ENCODE data around the gene LARGE1. TPM values are rescaled to one million over a fixed set of nuclear protein-coding genes. Genes with fewer than 3 reads are reported as not detected.

LARGE1 gene
- total and polyA plus RNA-seq, 5 donors from 2014 or later = not detected

DNA sequence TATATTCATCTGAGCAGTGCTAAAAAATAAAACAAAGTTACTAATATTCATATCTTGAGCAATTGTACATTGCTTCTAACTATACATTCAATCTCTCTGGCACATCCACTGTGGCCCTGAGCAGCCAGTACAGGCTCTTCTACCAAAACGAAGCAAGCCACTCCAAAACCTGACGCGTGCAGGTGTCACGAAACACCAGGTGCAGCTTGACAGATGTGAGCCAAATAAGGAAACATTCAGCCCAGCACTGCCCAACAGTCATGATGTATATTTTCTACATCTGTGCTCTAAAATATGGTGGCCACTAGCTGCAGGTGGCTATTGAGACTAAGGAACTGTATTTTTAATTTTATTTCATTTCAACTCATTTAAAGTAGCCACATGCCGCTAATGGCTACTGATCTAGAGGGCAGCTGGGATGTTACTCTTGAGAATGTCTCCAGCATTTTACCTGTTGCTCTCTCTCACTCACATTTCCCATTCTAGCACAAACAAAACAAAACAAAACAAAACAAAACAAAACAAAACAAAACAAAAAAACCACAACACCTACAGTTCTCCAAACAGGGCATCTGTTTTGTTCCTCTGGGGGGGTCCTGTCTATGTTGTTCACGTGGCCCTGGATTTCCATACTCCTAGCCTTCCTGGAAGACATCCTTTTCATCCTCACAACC lies 77.7 kb downstream of the LARGE1 start:
- Mint-ChIP-seq H3K27me3 (no peaks in the 10 kb centered on the region), H3K27ac (no peak overlapping the region), H3K4me3 (peak overlapping the region in 1 of 4 donors; percentile 43), H3K9me3 (peaks cover 0 to 8% (median 5%) of the 10 kb centered on the region in 7 donors), H3K36me3 (no peaks in the 10 kb centered on the region), H3K4me1 (no peaks in the 10 kb centered on the region)
- DNase-seq (no peak), ATAC-seq (ENCODE audit: low read depth in 2 of 2) (no peak)
- H3K9me3 ChIP-seq (ENCODE audit: control insufficient read depth in 2 of 2, low read length in 2 of 2) = no peaks in the 10 kb centered on the region
- no peaks in the 10 kb centered on the region for H3K27me3 ChIP-seq (ENCODE audit: control insufficient read depth, insufficient read depth, low read length)
- no peaks in the 10 kb centered on the region for H3K36me3 ChIP-seq (ENCODE audit: control insufficient read depth, insufficient read depth, low read length)
- H3K4me1 ChIP-seq (ENCODE audit: control insufficient read depth, insufficient read depth, low read length, poor library complexity, severe bottlenecking) = no peaks in the 10 kb centered on the region
- no peak overlapping the region for H3K27ac ChIP-seq (ENCODE audit: insufficient read depth, low read length, poor library complexity, severe bottlenecking)
- H3K4me3 ChIP-seq (ENCODE audit: low read depth, low read length) = no peak overlapping the region

DNA sequence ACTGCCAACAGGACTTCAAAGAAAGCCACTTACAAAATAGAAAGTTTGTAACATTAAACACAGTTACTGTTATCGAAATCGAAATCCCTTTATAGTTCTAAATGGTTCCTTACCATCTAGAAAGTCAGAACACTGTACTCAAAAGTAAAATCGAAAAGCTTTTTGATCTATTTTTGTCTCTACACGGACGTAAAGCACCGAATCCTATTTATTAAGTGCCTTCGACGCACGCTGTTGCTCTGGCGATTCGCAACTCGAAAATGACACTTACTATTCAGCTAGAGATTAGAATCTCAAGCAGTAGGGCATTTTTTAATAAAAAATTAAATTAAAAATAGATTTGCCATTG lies 78.3 kb downstream of the LARGE1 start:
- H3K4me1 ChIP-seq (ENCODE audit: control insufficient read depth, insufficient read depth, low read length, poor library complexity, severe bottlenecking) = no peaks in the 10 kb centered on the region
- no peak overlapping the region for H3K27ac ChIP-seq (ENCODE audit: insufficient read depth, low read length, poor library complexity, severe bottlenecking)
- peaks cover 0 to 8% (median 3%) of the 10 kb centered on the region in 7 donors for H3K9me3 Mint-ChIP-seq
- no peaks in the 10 kb centered on the region for H3K36me3 Mint-ChIP-seq
- H3K27ac Mint-ChIP-seq = no peak overlapping the region
- H3K36me3 ChIP-seq (ENCODE audit: control insufficient read depth, insufficient read depth, low read length) = no peaks in the 10 kb centered on the region
- H3K9me3 ChIP-seq (ENCODE audit: control insufficient read depth in 2 of 2, low read length in 2 of 2) = no peaks in the 10 kb centered on the region
- no peak for ATAC-seq (ENCODE audit: low read depth in 2 of 2)
- no peak overlapping the region for H3K4me3 Mint-ChIP-seq
- H3K27me3 Mint-ChIP-seq = no peaks in the 10 kb centered on the region
- no peaks in the 10 kb centered on the region for H3K4me1 Mint-ChIP-seq
- DNase-seq = no peak
- H3K27me3 ChIP-seq (ENCODE audit: control insufficient read depth, insufficient read depth, low read length) = no peaks in the 10 kb centered on the region
- H3K4me3 ChIP-seq (ENCODE audit: low read depth, low read length) = no peak overlapping the region

DNA sequence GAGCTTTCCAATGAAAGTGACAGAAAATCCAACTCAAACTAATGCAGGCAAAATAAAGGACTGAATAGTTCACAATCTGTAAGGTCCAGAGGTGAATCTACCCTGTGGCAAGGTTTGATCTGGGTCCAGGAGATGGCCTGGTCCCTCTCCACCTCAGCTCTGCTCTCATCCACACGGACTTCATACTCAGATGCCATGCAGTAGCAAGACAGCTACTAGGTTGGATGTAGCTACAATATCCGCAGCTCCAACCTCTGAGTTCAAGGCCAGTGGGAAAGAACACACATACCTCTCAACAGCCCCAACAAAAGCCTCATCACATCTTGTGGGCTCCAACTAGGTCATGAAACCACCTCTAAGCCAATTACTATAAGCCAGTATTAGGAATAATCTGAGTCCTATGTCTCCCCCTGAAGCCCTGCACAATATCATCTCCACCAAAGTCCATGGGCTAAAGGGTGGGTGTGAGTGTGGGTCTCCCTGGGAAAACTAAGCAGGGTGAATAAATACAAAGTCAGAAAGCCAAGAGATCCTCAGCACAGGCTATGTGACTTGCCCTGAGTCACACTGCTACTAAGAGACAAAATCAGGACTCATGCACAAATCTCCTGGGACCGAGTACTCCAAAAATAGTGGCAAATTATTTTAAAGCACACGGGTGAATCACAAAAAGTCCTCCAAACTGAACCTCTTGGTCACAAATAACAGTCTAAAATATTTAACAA lies 78.8 kb downstream of the LARGE1 start:
- no peak overlapping the region for H3K27ac Mint-ChIP-seq
- H3K27me3 Mint-ChIP-seq = no peaks in the 10 kb centered on the region
- H3K9me3 ChIP-seq (ENCODE audit: control insufficient read depth in 2 of 2, low read length in 2 of 2) = no peaks in the 10 kb centered on the region
- H3K4me1 Mint-ChIP-seq = no peaks in the 10 kb centered on the region
- no peak overlapping the region for H3K4me3 ChIP-seq (ENCODE audit: low read depth, low read length)
- DNase-seq (no peak), ATAC-seq (ENCODE audit: low read depth in 2 of 2) (no peak)
- H3K4me1 ChIP-seq (ENCODE audit: control insufficient read depth, insufficient read depth, low read length, poor library complexity, severe bottlenecking) = no peaks in the 10 kb centered on the region
- no peak overlapping the region for H3K4me3 Mint-ChIP-seq
- H3K27me3 ChIP-seq (ENCODE audit: control insufficient read depth, insufficient read depth, low read length) = no peaks in the 10 kb centered on the region
- H3K36me3 Mint-ChIP-seq = no peaks in the 10 kb centered on the region
- H3K27ac ChIP-seq (ENCODE audit: insufficient read depth, low read length, poor library complexity, severe bottlenecking) = no peak overlapping the region
- H3K36me3 ChIP-seq (ENCODE audit: control insufficient read depth, insufficient read depth, low read length) = no peaks in the 10 kb centered on the region
- peaks cover 0 to 8% (median 2%) of the 10 kb centered on the region in 7 donors for H3K9me3 Mint-ChIP-seq

DNA sequence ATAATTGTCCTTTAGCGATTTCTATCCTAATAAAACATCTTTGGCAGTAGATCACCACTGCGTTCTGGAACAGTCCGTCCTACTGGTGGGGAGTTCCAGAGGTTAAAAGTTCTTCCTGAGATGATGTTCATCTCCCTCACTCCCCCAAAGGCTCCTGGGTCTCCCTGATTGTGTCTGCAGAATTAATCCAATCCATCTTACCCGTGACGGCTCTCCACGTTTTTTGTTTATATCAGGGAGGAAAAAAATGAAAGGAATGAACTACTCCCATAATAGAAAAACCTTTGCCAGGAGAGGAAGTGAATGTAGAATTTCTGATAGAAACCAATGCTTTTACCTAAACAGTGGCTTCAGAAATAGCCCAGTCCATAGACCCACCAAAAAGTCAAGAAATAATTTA lies 81.6 kb downstream of the LARGE1 start:
- Mint-ChIP-seq H3K4me1 (no peaks in the 10 kb centered on the region), H3K36me3 (no peaks in the 10 kb centered on the region), H3K9me3 (peaks cover 0 to 6% (median 0%) of the 10 kb centered on the region in 7 donors), H3K27me3 (no peaks in the 10 kb centered on the region), H3K27ac (peak overlapping the region in 1 of 3 donors; percentile 45), H3K4me3 (no peak overlapping the region)
- Histone ChIP-seq H3K27ac (ENCODE audit: insufficient read depth, low read length, poor library complexity, severe bottlenecking) (no peak overlapping the region), H3K9me3 (ENCODE audit: control insufficient read depth in 2 of 2, low read length in 2 of 2) (no peaks in the 10 kb centered on the region), H3K4me1 (ENCODE audit: control insufficient read depth, insufficient read depth, low read length, poor library complexity, severe bottlenecking) (no peaks in the 10 kb centered on the region), H3K36me3 (ENCODE audit: control insufficient read depth, insufficient read depth, low read length) (no peaks in the 10 kb centered on the region), H3K27me3 (ENCODE audit: control insufficient read depth, insufficient read depth, low read length) (no peaks in the 10 kb centered on the region), H3K4me3 (ENCODE audit: low read depth, low read length) (no peak overlapping the region)
- ATAC-seq (ENCODE audit: low read depth in 2 of 2) (no peak), DNase-seq (no peak)

DNA sequence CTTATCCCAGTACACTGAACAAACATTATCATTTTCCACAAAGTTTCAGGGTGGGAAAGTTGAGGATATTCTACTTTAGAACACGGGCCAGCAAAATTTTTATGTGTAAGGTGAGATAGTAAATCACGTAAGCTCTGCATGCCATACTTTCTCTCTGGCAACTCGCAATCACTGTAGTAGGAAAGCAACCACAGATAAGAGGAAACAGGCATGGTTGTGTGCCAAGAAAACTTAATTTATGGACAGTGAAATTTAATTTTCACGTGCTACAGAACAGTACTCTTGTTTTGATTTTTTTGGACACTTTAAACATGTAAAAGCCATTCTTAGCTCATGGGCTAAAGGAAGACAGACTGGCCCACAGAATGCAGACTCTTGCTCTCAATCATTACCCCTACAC lies 82.5 kb downstream of the LARGE1 start:
- no peaks in the 10 kb centered on the region for H3K27me3 Mint-ChIP-seq
- ATAC-seq (ENCODE audit: low read depth in 2 of 2) = no peak
- no peaks in the 10 kb centered on the region for H3K4me1 ChIP-seq (ENCODE audit: control insufficient read depth, insufficient read depth, low read length, poor library complexity, severe bottlenecking)
- H3K4me3 ChIP-seq (ENCODE audit: low read depth, low read length) = no peak overlapping the region
- no peaks in the 10 kb centered on the region for H3K27me3 ChIP-seq (ENCODE audit: control insufficient read depth, insufficient read depth, low read length)
- H3K27ac Mint-ChIP-seq = no peak overlapping the region
- no peaks in the 10 kb centered on the region for H3K36me3 ChIP-seq (ENCODE audit: control insufficient read depth, insufficient read depth, low read length)
- no peaks in the 10 kb centered on the region for H3K4me1 Mint-ChIP-seq
- peaks cover 0 to 3% (median 0%) of the 10 kb centered on the region in 7 donors for H3K9me3 Mint-ChIP-seq
- no peaks in the 10 kb centered on the region for H3K9me3 ChIP-seq (ENCODE audit: control insufficient read depth in 2 of 2, low read length in 2 of 2)
- no peaks in the 10 kb centered on the region for H3K36me3 Mint-ChIP-seq
- no peak for DNase-seq
- H3K4me3 Mint-ChIP-seq = no peak overlapping the region
- H3K27ac ChIP-seq (ENCODE audit: insufficient read depth, low read length, poor library complexity, severe bottlenecking) = no peak overlapping the region

DNA sequence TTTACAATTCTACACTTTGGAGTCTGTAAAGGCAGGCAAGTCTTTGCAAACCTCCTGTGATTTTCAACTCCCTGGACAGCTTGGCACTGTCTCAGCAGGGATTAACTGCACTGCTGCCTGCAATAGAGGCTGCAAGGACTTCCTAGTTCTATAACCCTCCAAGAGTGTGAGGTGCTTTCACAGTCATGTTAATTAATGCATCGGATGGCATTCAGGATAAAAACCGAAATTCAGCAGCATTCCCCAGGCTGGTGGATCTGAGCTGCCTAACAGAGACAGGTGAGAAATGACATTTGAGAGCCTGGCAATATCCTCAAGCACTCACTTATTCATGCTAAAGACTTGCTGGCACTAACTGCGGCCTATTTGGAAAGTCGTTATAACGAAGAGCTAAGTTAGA lies 85.0 kb downstream of the LARGE1 start:
- Histone ChIP-seq H3K4me1 (ENCODE audit: control insufficient read depth, insufficient read depth, low read length, poor library complexity, severe bottlenecking) (no peaks in the 10 kb centered on the region), H3K9me3 (ENCODE audit: control insufficient read depth in 2 of 2, low read length in 2 of 2) (no peaks in the 10 kb centered on the region), H3K27ac (ENCODE audit: insufficient read depth, low read length, poor library complexity, severe bottlenecking) (no peak overlapping the region), H3K36me3 (ENCODE audit: control insufficient read depth, insufficient read depth, low read length) (no peaks in the 10 kb centered on the region), H3K27me3 (ENCODE audit: control insufficient read depth, insufficient read depth, low read length) (no peaks in the 10 kb centered on the region), H3K4me3 (ENCODE audit: low read depth, low read length) (no peak overlapping the region)
- Mint-ChIP-seq H3K9me3 (peaks cover 0 to 3% (median 0%) of the 10 kb centered on the region in 7 donors), H3K4me1 (no peaks in the 10 kb centered on the region), H3K36me3 (no peaks in the 10 kb centered on the region), H3K4me3 (no peak overlapping the region), H3K27me3 (no peaks in the 10 kb centered on the region), H3K27ac (no peak overlapping the region)
- DNase-seq (no peak), ATAC-seq (ENCODE audit: low read depth in 2 of 2) (no peak)

DNA sequence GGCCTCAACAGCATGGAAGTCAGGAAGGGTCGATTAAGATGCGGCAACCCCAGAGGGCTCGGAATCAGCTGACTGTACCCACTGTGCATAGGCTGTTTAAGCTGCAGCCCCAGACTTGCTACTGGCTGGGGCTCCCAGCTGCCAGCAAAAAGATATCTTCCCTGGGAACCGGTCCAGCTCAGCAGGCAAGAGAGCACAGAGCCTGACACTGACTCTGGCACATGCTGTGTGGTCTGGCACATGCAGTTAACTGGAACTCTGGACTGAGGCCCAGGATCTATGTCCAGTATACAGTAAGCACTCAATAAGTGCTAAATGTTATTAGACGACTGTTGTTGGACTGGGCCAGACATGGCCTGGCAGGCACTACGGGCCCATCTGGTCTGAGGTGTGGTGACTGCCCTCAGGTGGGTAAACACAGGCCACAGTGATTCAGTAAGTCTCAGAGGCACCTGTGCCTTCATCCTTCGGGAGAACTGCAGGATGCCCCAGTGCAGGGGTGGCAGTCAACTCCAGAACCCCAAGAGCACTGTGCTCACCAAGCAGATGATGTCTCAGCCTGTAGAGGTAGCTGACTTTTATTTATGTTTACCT lies 87.6 kb downstream of the LARGE1 start:
- Histone ChIP-seq H3K27me3 (ENCODE audit: control insufficient read depth, insufficient read depth, low read length) (no peaks in the 10 kb centered on the region), H3K27ac (ENCODE audit: insufficient read depth, low read length, poor library complexity, severe bottlenecking) (no peak overlapping the region), H3K36me3 (ENCODE audit: control insufficient read depth, insufficient read depth, low read length) (no peaks in the 10 kb centered on the region), H3K4me3 (ENCODE audit: low read depth, low read length) (no peak overlapping the region), H3K4me1 (ENCODE audit: control insufficient read depth, insufficient read depth, low read length, poor library complexity, severe bottlenecking) (no peaks in the 10 kb centered on the region), H3K9me3 (ENCODE audit: control insufficient read depth in 2 of 2, low read length in 2 of 2) (no peaks in the 10 kb centered on the region)
- peaks cover 0 to 3% (median 0%) of the 10 kb centered on the region in 7 donors for H3K9me3 Mint-ChIP-seq
- no peak for ATAC-seq (ENCODE audit: low read depth in 2 of 2)
- no peak for DNase-seq
- no peaks in the 10 kb centered on the region for H3K4me1 Mint-ChIP-seq
- H3K27me3 Mint-ChIP-seq = no peaks in the 10 kb centered on the region
- H3K36me3 Mint-ChIP-seq = no peaks in the 10 kb centered on the region
- H3K27ac Mint-ChIP-seq = no peak overlapping the region
- no peak overlapping the region for H3K4me3 Mint-ChIP-seq

Measured in CD4-positive, CD25-positive, alpha-beta regulatory T cell (primary cell).